Esophagus (tissue), 2 donors: Measurements from ENCODE around the gene NFASC. TPM values are rescaled to one million over a fixed set of nuclear protein-coding genes. Genes with fewer than 3 reads are reported as not detected.

Experiments used
- H3K27ac ChIP-seq, 2 donors: one replicate each; pipeline ENCODE4 v1.5.1; 2013; ENCODE audit warnings: low read depth in 2 of 2, mild to moderate bottlenecking in 2 of 2, inconsistent platforms in 1 of 2, low read length in 1 of 2, moderate library complexity in 1 of 2
- H3K27me3 ChIP-seq, 2 donors: one replicate each; pipeline ENCODE4 v1.6.1; 2013; ENCODE audit warnings: low read length in 2 of 2, control low read depth in 1 of 2, mild to moderate bottlenecking in 1 of 2; ENCODE audit not compliant: insufficient read depth in 2 of 2, control insufficient read depth in 1 of 2
- H3K36me3 ChIP-seq, 2 donors: one replicate each; pipeline ENCODE4 v1.6.1; 2013; ENCODE audit warnings: low read length in 1 of 2; ENCODE audit not compliant: control insufficient read depth in 2 of 2, insufficient read depth in 2 of 2
- H3K4me1 ChIP-seq, 2 donors: one replicate each; pipeline ENCODE4 v1.6.1; 2013; ENCODE audit warnings: low read length in 1 of 2; ENCODE audit not compliant: control insufficient read depth in 2 of 2, insufficient read depth in 2 of 2
- H3K4me3 ChIP-seq, 2 donors: one replicate each; pipeline ENCODE4 v1.5.1; 2013; ENCODE audit warnings: low read length in 2 of 2, mild to moderate bottlenecking in 2 of 2, low read depth in 1 of 2, moderate library complexity in 1 of 2
- H3K9me3 ChIP-seq, 2 donors: one replicate each; pipeline ENCODE4 v1.6.1; 2013; ENCODE audit warnings: mild to moderate bottlenecking in 2 of 2, low read depth in 1 of 2, low read length in 1 of 2, moderate library complexity in 1 of 2; ENCODE audit not compliant: control insufficient read depth in 2 of 2, insufficient read depth in 1 of 2
- WGBS, 2 donors: extraction: QIAGEN DNeasy Blood & Tissue Kit; methylation state at CpG; one replicate each; pipeline ENCODE4 v1.1.7; 2013; 5-methylcytosine and 5-hydroxymethylcytosine counted together
- polyA plus RNA-seq, 2 donors: library from polyadenylated mRNA; stranded (reverse); fragments of 200-250 nt; gene quantifications; one replicate each; pipeline ENCODE4 v1.2.3, GENCODE V29; 2013
- donor health status: healthy with polysubstance abuse.
- donor health status: Bipolar disorder and iron deficiency.

NFASC gene
- polyA plus RNA-seq, 2 donors, result 6.0 to 10.6 TPM

DNA sequence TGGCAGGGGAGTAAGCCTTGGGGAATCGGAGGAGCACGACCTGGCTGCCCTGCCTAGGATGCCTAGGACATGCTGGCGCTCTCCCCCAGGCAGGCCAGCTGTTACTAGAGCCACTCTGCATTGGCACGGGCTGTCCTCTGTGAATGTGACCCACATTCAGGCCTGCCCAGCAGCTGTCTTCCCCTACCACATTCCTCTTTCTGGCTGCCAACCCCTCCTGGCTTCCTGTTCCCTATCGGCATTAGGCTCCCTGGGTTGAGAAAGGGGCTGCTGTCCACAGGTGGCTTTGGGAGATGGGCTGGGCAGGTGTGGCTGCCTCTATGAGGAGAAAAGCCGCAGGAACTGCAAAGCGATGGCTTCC is 2.3 kb upstream of the NFASC start:
- no peak overlapping the region for H3K27ac ChIP-seq
- WGBS, 2 donors, result 68 to 75% methylated on average over 7 of the region's 7 CpGs
- H3K4me3 ChIP-seq, result no peak overlapping the region
- H3K36me3 ChIP-seq, result no peaks in the 10 kb centered on the region
- H3K27me3 ChIP-seq, result no peaks in the 10 kb centered on the region
- H3K4me1 ChIP-seq, result peaks cover 0 to 4% of the 10 kb centered on the region in 2 donors
- no peaks in the 10 kb centered on the region for H3K9me3 ChIP-seq

DNA sequence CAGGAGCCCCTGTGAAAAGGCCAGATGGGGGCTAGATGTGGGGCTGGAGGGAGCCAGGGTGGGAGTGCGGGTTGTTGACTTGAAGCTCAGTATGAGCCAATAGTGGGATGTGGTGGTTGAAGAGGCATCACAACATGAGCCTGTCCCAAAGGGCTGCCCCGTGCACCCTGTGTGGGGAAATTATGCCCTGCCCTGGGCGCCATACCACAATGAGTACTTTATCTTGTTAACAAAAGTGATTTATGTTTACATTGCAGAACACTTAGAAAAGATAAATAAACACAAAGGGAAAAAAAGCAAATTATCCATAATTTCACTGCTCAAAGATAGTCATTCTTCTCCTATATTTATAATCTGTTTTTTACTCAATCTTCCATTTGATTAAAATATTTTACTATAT is 1.6 kb upstream of the NFASC start:
- WGBS, 2 donors, result 66% methylated on average over 3 of the region's 3 CpGs
- Histone ChIP-seq H3K27ac (no peak overlapping the region), H3K9me3 (no peaks in the 10 kb centered on the region), H3K36me3 (no peaks in the 10 kb centered on the region), H3K27me3 (no peaks in the 10 kb centered on the region), H3K4me3 (no peak overlapping the region), H3K4me1 (peaks cover 0 to 4% of the 10 kb centered on the region in 2 donors)

- Histone ChIP-seq H3K4me1 (peaks cover 0 to 4% of the 10 kb centered on the region in 2 donors), H3K27ac (no peak overlapping the region), H3K9me3 (no peaks in the 10 kb centered on the region), H3K27me3 (no peaks in the 10 kb centered on the region), H3K36me3 (no peaks in the 10 kb centered on the region), H3K4me3 (no peak overlapping the region)
- WGBS, 2 donors, result 67 to 83% methylated on average over 5 of the region's 5 CpGs
These were observed 859 bp downstream of the NFASC start for GRCh38 chr1:204871405-204872037.

GRCh38 chr1:204872262-204872881 is 1.7 kb downstream of the NFASC start:
- H3K4me3 ChIP-seq, result no peak overlapping the region

GRCh38 chr1:204873176-204873575 is 2.5 kb downstream of the NFASC start:
- Histone ChIP-seq H3K4me3 (no peak overlapping the region), H3K27ac (no peak overlapping the region), H3K36me3 (no peaks in the 10 kb centered on the region), H3K4me1 (peaks cover 0 to 4% of the 10 kb centered on the region in 2 donors), H3K27me3 (no peaks in the 10 kb centered on the region), H3K9me3 (no peaks in the 10 kb centered on the region)
- 81 to 90% methylated on average over 2 of the region's 2 CpGs for WGBS, 2 donors

More at GRCh38 chr1:204872262-204872881, 1.7 kb downstream of the NFASC start:
- Histone ChIP-seq H3K4me1 (peaks cover 0 to 4% of the 10 kb centered on the region in 2 donors), H3K27ac (no peak overlapping the region), H3K9me3 (no peaks in the 10 kb centered on the region), H3K36me3 (no peaks in the 10 kb centered on the region), H3K27me3 (no peaks in the 10 kb centered on the region)
- 77 to 80% methylated on average over 6 of the region's 6 CpGs for WGBS, 2 donors

DNA sequence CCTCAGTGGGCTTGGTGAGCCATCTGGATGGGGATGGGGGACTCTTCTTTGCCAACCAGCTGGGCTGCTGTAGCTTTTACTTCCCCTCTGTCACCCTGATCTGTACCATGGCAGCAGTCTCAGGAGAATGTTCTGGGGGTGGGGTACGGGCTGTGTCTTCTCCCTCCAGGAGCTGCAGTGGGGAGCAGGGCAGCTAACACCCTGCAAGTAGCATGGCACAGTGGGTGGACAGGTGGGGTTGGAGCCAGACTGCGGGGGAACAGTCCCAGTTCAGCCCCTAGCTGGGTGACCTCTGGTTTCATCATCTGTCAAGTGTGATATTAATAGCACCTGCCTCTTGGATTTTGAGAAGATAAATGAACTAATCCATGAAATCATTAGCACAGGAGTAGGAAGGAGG is 3.1 kb downstream of the NFASC start:
- WGBS, 2 donors, result 82 to 91% methylated on average over 2 of the region's 2 CpGs
- H3K4me3 ChIP-seq, result no peak overlapping the region
- H3K4me1 ChIP-seq, result peaks cover 0 to 4% of the 10 kb centered on the region in 2 donors
- H3K36me3 ChIP-seq, result no peaks in the 10 kb centered on the region
- no peaks in the 10 kb centered on the region for H3K27me3 ChIP-seq
- H3K27ac ChIP-seq, result no peak overlapping the region
- H3K9me3 ChIP-seq, result no peaks in the 10 kb centered on the region

DNA sequence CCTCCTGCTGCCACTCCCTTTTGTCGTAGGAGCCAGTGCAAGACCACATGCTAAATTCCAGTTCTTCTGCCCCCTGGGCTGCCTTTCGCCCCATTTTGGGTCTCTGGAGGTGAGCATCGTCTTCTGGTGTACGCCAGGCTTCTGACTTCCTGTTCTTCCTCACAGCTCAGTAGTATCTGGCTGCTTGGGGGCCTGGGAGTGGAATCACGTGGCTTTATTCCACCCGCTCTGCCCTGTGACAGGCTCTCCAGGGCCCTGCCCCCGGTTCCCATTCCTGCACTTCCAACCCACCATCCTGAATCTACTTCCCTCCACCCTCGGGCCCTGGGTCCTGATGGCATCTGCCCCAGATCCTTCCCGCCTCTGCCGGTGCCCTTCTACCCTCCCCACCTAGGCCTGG is 3.6 kb downstream of the NFASC start:
- no peaks in the 10 kb centered on the region for H3K36me3 ChIP-seq
- no peak overlapping the region for H3K4me3 ChIP-seq
- 85% methylated on average over 10 of the region's 10 CpGs for WGBS, 2 donors
- no peak overlapping the region for H3K27ac ChIP-seq
- H3K27me3 ChIP-seq, result no peaks in the 10 kb centered on the region
- H3K9me3 ChIP-seq, result no peaks in the 10 kb centered on the region
- peaks cover 1 to 4% of the 10 kb centered on the region in 2 donors for H3K4me1 ChIP-seq

DNA sequence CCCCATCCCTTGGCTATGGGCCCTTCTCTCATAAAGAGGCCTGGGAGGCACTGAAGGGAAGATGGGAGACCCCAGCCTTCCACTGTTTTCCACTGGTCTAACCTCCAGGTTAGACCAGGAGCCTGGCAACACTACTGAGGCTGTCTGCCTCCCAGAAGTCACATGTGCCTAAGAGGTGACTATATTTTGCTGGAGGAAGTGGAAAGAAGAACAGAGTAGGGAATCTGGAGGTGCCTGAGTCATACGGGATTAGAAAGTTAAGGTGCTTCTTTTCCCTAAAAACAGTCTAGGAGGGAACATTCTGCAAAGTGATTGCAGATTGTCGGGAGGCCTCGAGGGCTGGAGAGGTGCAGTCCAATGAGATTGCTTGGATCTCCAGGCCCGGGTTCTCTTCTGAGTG is 4.6 kb downstream of the NFASC start:
- Histone ChIP-seq H3K4me1 (peaks cover 2 to 4% of the 10 kb centered on the region in 2 donors), H3K36me3 (no peaks in the 10 kb centered on the region), H3K9me3 (no peaks in the 10 kb centered on the region), H3K27me3 (no peaks in the 10 kb centered on the region), H3K27ac (no peak overlapping the region), H3K4me3 (no peak overlapping the region)
- WGBS, 2 donors, result 54 to 78% methylated on average over 4 of the region's 4 CpGs

- Histone ChIP-seq H3K9me3 (no peaks in the 10 kb centered on the region), H3K27me3 (no peaks in the 10 kb centered on the region), H3K4me3 (no peak overlapping the region), H3K4me1 (peaks cover 0 to 4% of the 10 kb centered on the region in 2 donors), H3K36me3 (no peaks in the 10 kb centered on the region), H3K27ac (no peak overlapping the region)
- 36 to 38% methylated on average over 5 of the region's 5 CpGs for WGBS, 2 donors
These were observed 8.1 kb downstream of the NFASC start for GRCh38 chr1:204878621-204879234.

GRCh38 chr1:204879351-204879750 is 8.7 kb downstream of the NFASC start:
- H3K27me3 ChIP-seq, result no peaks in the 10 kb centered on the region
- H3K27ac ChIP-seq, result no peak overlapping the region
- H3K36me3 ChIP-seq, result no peaks in the 10 kb centered on the region
- peaks cover 0 to 4% of the 10 kb centered on the region in 2 donors for H3K4me1 ChIP-seq
- no peaks in the 10 kb centered on the region for H3K9me3 ChIP-seq
- no peak overlapping the region for H3K4me3 ChIP-seq
- 56 to 62% methylated on average over 3 of the region's 3 CpGs for WGBS, 2 donors
